GM23248 (cell line): ENCODE results near the gene ATIC. TPM values are rescaled to one million over a fixed set of nuclear protein-coding genes. Genes with fewer than 3 reads are reported as not detected.

Experiments
- DNase-seq: peaks from one replicate; pipeline ENCODE4 v3.0.0-alpha.2; 2015
- H2AFZ ChIP-seq: fragments of 200-600 bp; sonication (generic); 2 replicates; pipeline ENCODE4 v1.6.1; 2016; ENCODE audit warnings: antibody characterized with exemption
- H3F3A ChIP-seq: fragments of 200-600 bp; sonication (generic); 2 replicates; pipeline ENCODE4 v1.6.1; 2016; ENCODE audit warnings: mild to moderate bottlenecking, antibody characterized with exemption, mixed run types; ENCODE audit not compliant: insufficient read depth
- H3K27ac ChIP-seq: fragments of 200-600 bp; sonication (generic); 2 replicates; pipeline ENCODE4 v1.5.1; 2016; ENCODE audit warnings: mild to moderate bottlenecking
- H3K27me3 ChIP-seq: fragments of 200-600 bp; sonication (generic); replicated peaks from 2 replicates; pipeline ENCODE4 v1.6.1; 2016; ENCODE audit warnings: mild to moderate bottlenecking; ENCODE audit not compliant: insufficient read depth
- H3K36me3 ChIP-seq: fragments of 200-600 bp; sonication (generic); 2 replicates; pipeline ENCODE4 v1.6.1; 2016; ENCODE audit warnings: low read depth, mild to moderate bottlenecking
- H3K4me1 ChIP-seq: fragments of 200-600 bp; sonication (generic); 2 replicates; pipeline ENCODE4 v1.6.1; 2016; ENCODE audit warnings: mild to moderate bottlenecking; ENCODE audit not compliant: insufficient read depth
- H3K4me2 ChIP-seq: fragments of 200-600 bp; sonication (generic); one replicate; pipeline ENCODE4 v1.6.1; 2016; ENCODE audit warnings: mild to moderate bottlenecking; ENCODE audit not compliant: unreplicated experiment
- H3K4me3 ChIP-seq: fragments of 200-600 bp; sonication (generic); 2 replicates; pipeline ENCODE4 v1.5.1; 2016; ENCODE audit warnings: mild to moderate bottlenecking
- H3K79me2 ChIP-seq: fragments of 200-600 bp; sonication (generic); 2 replicates; pipeline ENCODE4 v1.6.1; 2016; ENCODE audit warnings: mild to moderate bottlenecking; ENCODE audit not compliant: insufficient read depth
- H3K9ac ChIP-seq: fragments of 200-600 bp; sonication (generic); 2 replicates; pipeline ENCODE4 v1.6.1; 2016; ENCODE audit warnings: mild to moderate bottlenecking
- H3K9me2 ChIP-seq: fragments of 200-600 bp; sonication (generic); 2 replicates; pipeline ENCODE4 v1.6.1; 2016; ENCODE audit warnings: mixed run types, mild to moderate bottlenecking, moderate library complexity; ENCODE audit not compliant: insufficient read depth
- H3K9me3 ChIP-seq: fragments of 200-600 bp; sonication (generic); one replicate; pipeline ENCODE4 v1.6.1; 2017; ENCODE audit warnings: low read depth
- H4K20me1 ChIP-seq: fragments of 200-600 bp; sonication (generic); 2 replicates; pipeline ENCODE4 v1.6.0; 2016; ENCODE audit not compliant: insufficient read depth
- EZH2 ChIP-seq: fragments of 200-600 bp; sonication (generic); IDR thresholded peaks from 2 replicates; pipeline ENCODE4 v1.6.1; 2018; ENCODE audit warnings: antibody characterized with exemption, mild to moderate bottlenecking; ENCODE audit not compliant: insufficient read depth, poor library complexity, severe bottlenecking
- EZH2phosphoT487 ChIP-seq: fragments of 200-600 bp; sonication (generic); IDR thresholded peaks from 2 replicates; pipeline ENCODE4 v1.6.1; 2018; ENCODE audit warnings: antibody characterized with exemption, moderate library complexity, mild to moderate bottlenecking, low read depth; ENCODE audit not compliant: insufficient read depth
- WGBS, 2 experiments: methylation state at CpG; one replicate each; pipeline ENCODE4 v1.1.6; 2015 to 2017; ENCODE audit warnings: low lambda C conversion rate in 2 of 2, low coverage in 1 of 2; ENCODE audit errors: missing lambda C conversion rate in 2 of 2; 5-methylcytosine and 5-hydroxymethylcytosine counted together
- in situ Hi-C: fragments of 300-500 bp; cut with MboI; formaldehyde crosslinking; loops from 2 replicates; pipeline ENCODE4 v1.15.0; 2020
- polyA plus RNA-seq: library from polyadenylated mRNA; unstranded; fragments of >200 nt; fragmentation: Nextera tagmentation; extraction: Ambion mirVana; gene quantifications from 2 replicates; pipeline ENCODE4 v1.2.1, GENCODE V29; 2016
- total RNA-seq: library from RNA; depleted of rRNA; stranded (reverse); fragments of >200 nt; shearing (Covaris generic); gene quantifications from 2 replicates; pipeline ENCODE4 v1.2.3, GENCODE V29; 2014

Gene ATIC
- total and polyA plus RNA-seq, 2 experiments from 2014 or later: 9.4 to 68.7 TPM

DNA sequence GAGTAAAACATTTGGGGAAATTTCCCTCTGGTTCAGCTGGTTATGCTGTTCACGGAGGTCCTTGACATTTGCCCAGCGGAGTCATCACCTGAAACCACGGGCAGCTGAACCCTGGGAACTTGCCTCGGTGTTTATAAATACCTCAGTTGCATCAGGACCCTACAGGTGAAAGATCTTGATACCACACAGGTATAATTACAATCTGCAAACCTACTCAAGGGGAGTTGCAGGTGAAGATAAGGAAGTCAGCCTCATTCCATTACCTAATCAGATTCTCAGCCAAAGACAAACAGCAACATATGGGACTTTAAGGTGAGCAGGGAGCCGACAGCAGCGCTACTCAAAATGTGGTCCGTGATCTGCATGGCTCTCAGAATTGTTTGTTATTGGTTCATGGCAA, 37.0 kb upstream of the ATIC start:
- Histone ChIP-seq H3F3A (no peaks in the 10 kb centered on the region), H3K9me3 (no peaks in the 10 kb centered on the region), H3K27ac (no peak overlapping the region), H3K36me3 (no peaks in the 10 kb centered on the region), H3K27me3 (no peaks in the 10 kb centered on the region), H3K9ac (no peak overlapping the region), H3K79me2 (no peaks in the 10 kb centered on the region), H3K4me3 (no peak overlapping the region), H2AFZ (no peak overlapping the region), H3K4me2 (no peak overlapping the region), H3K4me1 (no peaks in the 10 kb centered on the region), H3K9me2 (no peaks in the 10 kb centered on the region), H4K20me1 (no peaks in the 10 kb centered on the region)
- in situ Hi-C loops: no loop called here
- no peak for TF ChIP-seq EZH2
- no peak for TF ChIP-seq EZH2phosphoT487
- WGBS, 2 experiments: 74 to 77% methylated on average over 7 of the region's 7 CpGs
- DNase-seq: no peak

DNA sequence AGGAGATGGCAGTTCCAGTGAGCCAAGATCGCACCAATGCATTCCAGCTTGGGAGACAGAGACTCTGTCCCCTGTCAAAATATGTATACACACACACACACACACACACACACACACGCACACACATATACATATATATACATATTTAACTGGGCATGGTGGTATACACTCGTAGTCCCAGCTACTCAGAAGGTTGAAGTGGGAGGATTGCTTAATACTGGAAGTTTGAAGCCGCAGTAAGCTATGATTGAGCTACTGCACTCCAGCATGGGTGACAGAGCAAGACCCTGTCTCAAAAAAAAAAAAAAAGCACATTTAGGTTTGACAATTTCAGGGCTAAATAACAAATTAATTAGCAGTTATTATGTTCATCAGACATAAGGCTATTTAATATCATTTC, 36.0 kb upstream of the ATIC start:
- no peak overlapping the region for H3K9ac ChIP-seq
- no peaks in the 10 kb centered on the region for H3K9me3 ChIP-seq
- H3K9me2 ChIP-seq: no peaks in the 10 kb centered on the region
- no peak for TF ChIP-seq EZH2
- TF ChIP-seq EZH2phosphoT487: no peak
- H3K27me3 ChIP-seq: no peaks in the 10 kb centered on the region
- no peaks in the 10 kb centered on the region for H3F3A ChIP-seq
- no peak overlapping the region for H2AFZ ChIP-seq
- H4K20me1 ChIP-seq: no peaks in the 10 kb centered on the region
- DNase-seq: no peak
- no peak overlapping the region for H3K4me2 ChIP-seq
- in situ Hi-C loops: no loop called here
- no peaks in the 10 kb centered on the region for H3K79me2 ChIP-seq
- H3K4me3 ChIP-seq: no peak overlapping the region
- H3K4me1 ChIP-seq: no peaks in the 10 kb centered on the region
- 67 to 70% methylated on average over 4 of the region's 4 CpGs for WGBS, 2 experiments
- no peak overlapping the region for H3K27ac ChIP-seq
- H3K36me3 ChIP-seq: no peaks in the 10 kb centered on the region

DNA sequence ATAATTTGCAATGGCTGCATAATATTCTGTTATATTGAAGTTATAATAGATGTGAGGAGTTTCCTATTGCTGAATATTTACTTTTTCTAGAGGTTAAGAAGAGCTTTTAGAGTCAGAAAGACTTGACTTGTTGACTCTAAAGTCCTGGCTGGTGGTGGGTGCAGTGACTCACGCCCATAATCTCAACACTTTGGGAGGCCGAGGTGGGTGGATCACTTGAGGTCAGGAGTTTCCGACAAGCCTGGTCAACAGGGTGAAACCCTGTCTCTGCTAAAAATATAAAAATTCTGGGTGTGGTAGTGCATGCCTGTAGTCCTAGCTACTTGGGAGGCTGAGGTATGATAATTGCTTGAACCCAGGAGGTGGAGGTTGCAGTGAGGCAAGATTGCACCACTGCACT, 33.9 kb upstream of the ATIC start:
- in situ Hi-C loops: no loop called here
- Histone ChIP-seq H3K4me1 (no peaks in the 10 kb centered on the region), H3K9me2 (no peaks in the 10 kb centered on the region), H3K9me3 (no peaks in the 10 kb centered on the region), H3K79me2 (no peaks in the 10 kb centered on the region), H3K27ac (no peak overlapping the region), H3K4me2 (no peak overlapping the region), H2AFZ (no peak overlapping the region), H3K4me3 (no peak overlapping the region), H3K36me3 (no peaks in the 10 kb centered on the region), H3K9ac (no peak overlapping the region), H3K27me3 (no peaks in the 10 kb centered on the region), H3F3A (no peaks in the 10 kb centered on the region), H4K20me1 (no peaks in the 10 kb centered on the region)
- DNase-seq: no peak
- whole genome bisulfite sequencing, 2 experiments: 73 to 88% methylated on average over 3 of the region's 3 CpGs
- TF ChIP-seq EZH2phosphoT487 (no peak), EZH2 (no peak)

DNA sequence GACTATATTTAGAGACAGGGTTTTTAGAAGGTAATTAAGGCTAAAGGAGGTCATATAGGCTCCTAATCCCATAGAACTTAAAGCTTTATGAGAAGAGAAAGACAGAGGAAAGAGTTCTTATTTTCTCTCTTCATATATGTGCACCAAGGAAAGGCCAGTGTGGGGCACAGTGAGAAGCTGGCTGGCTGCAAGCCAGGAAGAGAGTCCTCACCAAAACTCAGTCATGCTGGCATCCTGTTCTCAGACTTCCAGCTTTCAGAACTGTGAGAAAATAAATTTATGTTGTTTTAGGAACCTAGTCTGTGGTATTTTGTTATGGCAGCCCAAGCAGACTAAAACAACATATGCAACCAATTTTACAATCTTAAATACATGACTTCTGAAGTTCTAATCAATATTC, 31.5 kb upstream of the ATIC start:
- Histone ChIP-seq H3K9me3 (no peaks in the 10 kb centered on the region), H3K27ac (no peak overlapping the region), H3K4me3 (no peak overlapping the region), H3K79me2 (no peaks in the 10 kb centered on the region), H3K9me2 (no peaks in the 10 kb centered on the region), H4K20me1 (no peaks in the 10 kb centered on the region), H3K9ac (no peak overlapping the region), H3F3A (no peaks in the 10 kb centered on the region), H3K4me1 (no peaks in the 10 kb centered on the region), H3K36me3 (no peaks in the 10 kb centered on the region), H3K4me2 (no peak overlapping the region), H3K27me3 (no peaks in the 10 kb centered on the region), H2AFZ (no peak overlapping the region)
- peak; percentile 41 for DNase-seq
- in situ Hi-C loops: no loop called here
- TF ChIP-seq EZH2phosphoT487 (no peak), EZH2 (no peak)

DNA sequence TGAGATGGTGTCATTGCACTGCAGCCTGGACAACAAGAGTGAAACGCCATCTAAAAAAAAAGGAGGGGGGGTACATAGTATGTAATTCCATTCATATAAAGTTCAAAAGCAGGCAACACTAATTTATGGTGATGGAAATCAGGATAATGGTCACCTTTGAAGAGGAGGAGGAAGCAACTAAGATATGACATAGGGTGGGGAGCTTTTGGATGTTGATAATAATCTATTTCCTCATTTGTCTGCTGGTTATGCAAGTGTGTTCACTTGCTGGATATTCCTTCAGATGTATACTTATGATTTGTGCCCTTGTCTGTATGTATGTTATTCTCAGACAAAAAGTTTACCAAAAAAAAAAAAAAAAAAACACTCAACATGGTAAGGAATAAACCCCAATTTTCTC, 28.6 kb upstream of the ATIC start:
- H3K79me2 ChIP-seq: no peaks in the 10 kb centered on the region
- no peaks in the 10 kb centered on the region for H3K9me2 ChIP-seq
- no peaks in the 10 kb centered on the region for H3F3A ChIP-seq
- H3K27ac ChIP-seq: no peak overlapping the region
- in situ Hi-C loops: no loop called here
- TF ChIP-seq EZH2phosphoT487: no peak
- no peak for TF ChIP-seq EZH2
- H3K4me2 ChIP-seq: no peak overlapping the region
- no peaks in the 10 kb centered on the region for H4K20me1 ChIP-seq
- no peak overlapping the region for H3K4me3 ChIP-seq
- no peaks in the 10 kb centered on the region for H3K27me3 ChIP-seq
- no peaks in the 10 kb centered on the region for H3K36me3 ChIP-seq
- no peak overlapping the region for H3K9ac ChIP-seq
- whole genome bisulfite sequencing, 2 experiments: 85 to 100% methylated on average over 1 of the region's 1 CpG
- DNase-seq: no peak
- no peak overlapping the region for H2AFZ ChIP-seq
- no peaks in the 10 kb centered on the region for H3K9me3 ChIP-seq
- no peaks in the 10 kb centered on the region for H3K4me1 ChIP-seq
